Transverse colon (tissue), 4 donors: Measurements from ENCODE around the gene NPLOC4. TPM values are rescaled to one million over a fixed set of nuclear protein-coding genes. Genes with fewer than 3 reads are reported as not detected.

ENCODE experiments used
- DNase-seq: peaks from one replicate; pipeline ENCODE4 v3.0.0-alpha.2; 2019
- H3K27ac ChIP-seq, 4 donors: fragments of 200-600 bp; sonication (generic); 2 replicates each; pipeline ENCODE4 v1.5.1; 2016 to 2018; ENCODE audit warnings: inconsistent platforms in 4 of 4
- H3K27me3 ChIP-seq: fragments of 200-600 bp; sonication (generic); 2 replicates; pipeline ENCODE4 v1.5.1; 2017; ENCODE audit warnings: inconsistent platforms
- H3K36me3 ChIP-seq, 4 donors: fragments of 200-600 bp; sonication (generic); 2 replicates each; pipeline ENCODE4 v1.5.1; 2017 to 2019; ENCODE audit warnings: inconsistent platforms in 4 of 4
- H3K4me1 ChIP-seq, 4 donors: fragments of 200-600 bp; sonication (generic); 2 replicates each; pipeline ENCODE4 v1.5.1; 2017 to 2020; ENCODE audit warnings: inconsistent platforms in 4 of 4
- H3K4me3 ChIP-seq, 4 donors: fragments of 200-600 bp; sonication (generic); 1 replicate in 1 of 4; 2 replicates in 3 of 4; pipeline versions ENCODE4 v1.5.1 to v1.6.1; 2017 to 2019; ENCODE audit warnings: inconsistent platforms in 4 of 4
- H3K9me3 ChIP-seq, 2 donors: fragments of 200-600 bp; sonication (generic); 2 replicates each; pipeline ENCODE4 v1.5.1; 2017 to 2019; ENCODE audit warnings: inconsistent platforms in 2 of 2
- CTCF ChIP-seq, 5 experiments: fragments of 200-600 bp in 3 of 5; fragments of 450-650 bp in 2 of 5; sonication (generic) in 3 of 5; IDR thresholded peaks; 1 replicate in 2 of 5; 2 replicates in 3 of 5; pipeline ENCODE4 v1.5.1; 2016 to 2017; ENCODE audit warnings: antibody characterized with exemption in 5 of 5, inconsistent platforms in 3 of 5, mild to moderate bottlenecking in 2 of 5, moderate library complexity in 1 of 5
- EP300 ChIP-seq: sonication (generic); formaldehyde crosslinking; IDR thresholded peaks from one replicate; pipeline ENCODE4 v1.6.1; 2017; ENCODE audit warnings: antibody characterized with exemption, low read depth
- POLR2A ChIP-seq: fragments of 450-650 bp; IDR thresholded peaks from one replicate; pipeline ENCODE4 v1.6.1; 2016; ENCODE audit warnings: antibody characterized with exemption, mild to moderate bottlenecking, moderate library complexity
- POLR2AphosphoS5 ChIP-seq, 3 donors: sonication (generic); formaldehyde crosslinking; IDR thresholded peaks; one replicate each; pipeline ENCODE4 v1.6.1; 2016; ENCODE audit warnings: antibody characterized with exemption in 3 of 3
- WGBS, 2 donors: methylation state at CpG; one replicate each; pipeline ENCODE4 v1.1.5; 2018; ENCODE audit warnings: low coverage in 1 of 2; 5-methylcytosine and 5-hydroxymethylcytosine counted together
- in situ Hi-C, 4 donors: fragments of 200-750 bp; cut with MboI; loops; one replicate each; pipeline versions ENCODE4 v1.15.0 to v1.15.1; 2017; ENCODE audit warnings: low sequenced_read_pairs in 3 of 4, low pct_ligation_motif_present in 1 of 4, low pct_unique_long_range_greater_than_20kb in 1 of 4
- intact Hi-C: fragments of 100-400 bp; cut with DNase I; formaldehyde crosslinking; loops from one replicate; pipeline ENCODE4 v1.15.1; 2023; ENCODE audit warnings: low total_unique reads
- total RNA-seq, 4 donors: library from RNA; depleted of rRNA; stranded (reverse); fragments of >200 nt; gene quantifications; one replicate each; pipeline ENCODE4 v1.1.0, GENCODE V29; 2016

NPLOC4 gene
- total RNA-seq, 4 donors from 2014 or later, result 59.9 to 323 (median 84.6) TPM

DNA sequence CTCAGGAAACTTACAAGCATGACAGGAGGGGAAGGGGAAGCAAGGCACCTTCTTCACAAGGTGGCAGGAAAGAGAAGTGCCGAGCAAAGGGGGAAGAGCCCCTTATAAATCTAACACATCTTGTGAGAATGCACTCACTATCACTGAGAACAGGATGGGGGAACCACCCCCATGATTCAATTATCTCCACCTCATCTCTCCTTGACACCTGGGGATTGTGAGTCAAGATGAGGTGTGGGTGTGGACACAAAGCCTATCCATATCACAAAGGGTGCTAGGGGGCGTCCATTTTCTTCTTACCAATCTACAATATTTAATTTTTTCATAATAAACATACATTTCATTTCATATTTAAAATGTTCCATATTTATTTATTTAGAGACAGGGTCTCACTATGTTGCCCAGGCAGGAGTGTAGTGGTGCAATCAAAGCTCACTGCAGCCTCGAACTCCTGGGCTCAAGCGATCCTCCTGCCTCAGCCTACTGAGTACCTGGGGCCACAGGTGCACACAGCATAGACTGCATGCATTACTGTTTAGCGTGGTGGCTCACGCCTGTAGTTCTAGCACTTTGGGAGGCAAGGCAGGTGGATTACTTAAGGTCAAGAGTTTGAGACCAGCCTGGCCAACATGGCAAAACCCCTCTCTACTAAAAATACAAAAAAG is 58.2 kb downstream of the NPLOC4 start:
- peaks cover 0 to 9% (median 3%) of the 10 kb centered on the region in 4 donors for H3K36me3 ChIP-seq
- no peak for TF ChIP-seq POLR2A
- TF ChIP-seq POLR2AphosphoS5 (IDR thresholded peaks at IDR 0.05), result no peak
- no peak for TF ChIP-seq EP300
- no peak for TF ChIP-seq CTCF (IDR thresholded peaks at IDR 0.05)
- DNase-seq, result no peak
- intact Hi-C loops, result no loop called here
- no peaks in the 10 kb centered on the region for H3K27me3 ChIP-seq
- H3K4me3 ChIP-seq, result no peak overlapping the region
- no peak overlapping the region for H3K27ac ChIP-seq
- in situ Hi-C loops, result no loop called here
- no peaks in the 10 kb centered on the region for H3K9me3 ChIP-seq
- H3K4me1 ChIP-seq, result peaks cover 0 to 13% (median 2%) of the 10 kb centered on the region in 4 donors
- 88 to 92% methylated on average over 2 to 6 of the region's 6 CpGs for WGBS, 2 donors

DNA sequence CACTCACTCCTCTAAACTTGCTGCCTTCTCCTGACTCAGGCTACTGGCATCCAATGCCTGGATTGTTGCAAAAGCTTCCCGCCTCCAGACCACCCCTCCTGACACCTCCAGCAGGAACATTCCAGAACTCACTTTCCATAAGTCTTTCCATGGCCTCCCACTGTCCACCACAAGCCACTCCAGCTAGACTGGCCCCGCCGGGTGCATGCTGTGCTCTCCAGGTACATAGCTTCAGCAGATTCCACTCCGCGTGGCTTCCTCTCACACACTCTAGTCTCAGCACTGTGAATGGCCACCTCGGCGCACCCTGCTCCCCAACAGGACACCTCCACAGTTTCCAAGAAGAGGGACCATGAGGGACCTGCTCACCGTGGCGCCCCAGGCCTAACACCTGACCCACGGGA is 58.9 kb downstream of the NPLOC4 start:
- no peak overlapping the region for H3K27ac ChIP-seq
- WGBS, 2 donors, result 95 to 100% methylated on average over 3 to 10 of the region's 10 CpGs
- DNase-seq, result no peak
- peaks cover 0 to 4% (median 0%) of the 10 kb centered on the region in 4 donors for H3K36me3 ChIP-seq
- no peaks in the 10 kb centered on the region for H3K27me3 ChIP-seq
- intact Hi-C loops (no loop called here), in situ Hi-C loops (no loop called here)
- no peak for TF ChIP-seq POLR2AphosphoS5 (IDR thresholded peaks at IDR 0.05)
- no peak for TF ChIP-seq POLR2A
- TF ChIP-seq CTCF (IDR thresholded peaks at IDR 0.05), result no peak
- TF ChIP-seq EP300, result no peak
- no peaks in the 10 kb centered on the region for H3K9me3 ChIP-seq
- H3K4me3 ChIP-seq, result no peak overlapping the region
- H3K4me1 ChIP-seq, result peaks cover 0 to 13% (median 2%) of the 10 kb centered on the region in 4 donors

DNA sequence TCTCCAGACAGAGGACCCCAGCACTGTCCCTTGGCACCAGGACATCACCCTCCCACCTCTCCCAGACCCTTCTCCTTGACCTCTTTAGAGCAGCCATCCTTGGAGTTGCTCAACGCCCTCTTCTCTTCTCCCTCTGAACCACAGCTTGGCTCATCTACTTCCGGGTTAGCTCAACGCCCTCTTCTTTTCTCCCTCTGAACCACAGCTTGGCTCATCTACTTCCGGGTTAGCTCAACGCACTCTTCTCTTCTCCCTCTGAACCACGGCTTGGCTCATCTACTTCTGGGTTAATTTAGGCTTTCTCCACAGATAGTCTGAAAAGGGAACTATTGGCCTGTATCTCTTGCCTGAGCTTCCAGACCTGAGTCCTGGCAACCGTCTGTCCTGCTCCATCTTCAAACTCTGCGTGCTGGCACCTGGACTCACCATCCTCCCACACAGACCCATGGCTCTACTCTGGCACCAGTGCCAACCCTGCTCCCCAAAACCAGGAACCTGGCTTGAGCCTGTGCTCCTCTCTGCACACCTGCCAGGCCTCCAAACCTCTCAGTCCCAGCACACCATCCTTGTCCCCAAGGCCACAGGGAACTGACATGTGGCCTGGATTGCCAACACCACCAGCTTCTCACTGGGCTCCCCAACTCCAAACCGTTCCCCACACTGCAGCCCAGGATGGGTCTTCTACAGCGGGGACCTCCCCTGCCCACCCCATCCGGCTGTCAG is 59.5 kb downstream of the NPLOC4 start:
- intact Hi-C loops, result no loop called here
- WGBS, 2 donors, result 64 to 83% methylated on average over 5 to 11 of the region's 11 CpGs
- peaks cover 0 to 13% (median 2%) of the 10 kb centered on the region in 4 donors for H3K4me1 ChIP-seq
- in situ Hi-C loops, result no loop called here
- no peaks in the 10 kb centered on the region for H3K9me3 ChIP-seq
- H3K27ac ChIP-seq, result peak overlapping the region in 2 of 4 donors; percentile 13 to 62
- DNase-seq, result no peak
- TF ChIP-seq POLR2A (no peak), POLR2AphosphoS5 (IDR thresholded peaks at IDR 0.05) (no peak), CTCF (IDR thresholded peaks at IDR 0.05) (no peak), EP300 (no peak)
- H3K36me3 ChIP-seq, result no peaks in the 10 kb centered on the region
- H3K4me3 ChIP-seq, result no peak overlapping the region
- H3K27me3 ChIP-seq, result no peaks in the 10 kb centered on the region

DNA sequence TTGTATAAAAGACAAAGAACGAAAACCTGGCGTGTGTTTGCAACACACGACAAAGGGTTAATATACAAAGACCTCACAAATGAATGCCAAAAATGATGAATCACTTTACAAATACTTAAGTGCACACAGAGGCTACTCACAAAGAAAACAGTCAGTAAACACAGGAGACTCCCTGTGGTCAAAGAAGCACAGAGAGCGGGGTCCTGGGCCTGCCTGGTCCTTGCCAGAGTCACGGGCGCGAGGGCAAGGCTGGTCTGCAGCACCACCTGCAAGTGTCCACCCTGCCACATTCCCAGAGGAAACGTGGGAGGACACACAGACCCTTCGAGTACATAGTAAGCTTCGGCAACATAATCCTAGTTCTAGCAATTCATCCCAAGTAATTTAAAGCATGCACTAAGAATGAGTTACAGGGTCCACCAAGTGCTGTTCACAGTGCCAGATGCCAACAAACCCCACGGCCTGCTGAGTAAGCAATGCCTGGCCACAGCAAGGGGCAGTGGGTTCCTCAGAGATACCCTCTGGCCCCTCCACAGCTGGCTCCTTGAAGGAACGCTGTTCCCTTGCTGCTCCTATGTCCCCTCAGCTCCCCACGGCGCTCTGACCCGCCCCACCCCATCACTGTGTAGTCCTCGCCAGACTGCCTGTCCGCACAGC is 60.2 kb downstream of the NPLOC4 start:
- Histone ChIP-seq H3K27ac (peak overlapping the region in 2 of 4 donors; percentile 13 to 62), H3K9me3 (no peaks in the 10 kb centered on the region), H3K4me1 (peaks cover 0 to 13% (median 2%) of the 10 kb centered on the region in 4 donors), H3K36me3 (peaks cover 0 to 2% (median under 1%) of the 10 kb centered on the region in 4 donors), H3K27me3 (no peaks in the 10 kb centered on the region), H3K4me3 (no peak overlapping the region)
- TF ChIP-seq EP300 (no peak), POLR2AphosphoS5 (IDR thresholded peaks at IDR 0.05) (no peak), CTCF (IDR thresholded peaks at IDR 0.05) (no peak), POLR2A (no peak)
- no peak for DNase-seq
- intact Hi-C loops (no loop called here), in situ Hi-C loops (no loop called here)
- 63 to 78% methylated on average over 14 to 17 of the region's 17 CpGs for WGBS, 2 donors
